Suprapubic skin (tissue), 4 donors: Measurements from ENCODE around the gene KLF13.

Experiments used
- EP300 ChIP-seq: sonication (generic); formaldehyde crosslinking; IDR thresholded peaks from one replicate; pipeline ENCODE4 v1.6.1; 2017; ENCODE audit warnings: antibody characterized with exemption
- POLR2A ChIP-seq, 2 donors: fragments of 450-650 bp; IDR thresholded peaks; one replicate each; pipeline ENCODE4 v1.6.1; 2017; ENCODE audit warnings: antibody characterized with exemption in 2 of 2, mild to moderate bottlenecking in 2 of 2, moderate library complexity in 2 of 2
- POLR2AphosphoS5 ChIP-seq, 3 donors: sonication (generic); formaldehyde crosslinking; IDR thresholded peaks; one replicate each; pipeline ENCODE4 v1.6.1; 2017; ENCODE audit warnings: antibody characterized with exemption in 3 of 3
- TF ChIP-seq, protein P1 (sequence below), 2 donors: fragments of 200-600 bp in 1 of 2; fragments of 450-650 bp in 1 of 2; sonication (generic) in 1 of 2; IDR thresholded peaks; one replicate each; pipeline ENCODE4 v1.5.1; 2016 to 2019; ENCODE audit warnings: antibody characterized with exemption in 2 of 2, mild to moderate bottlenecking in 1 of 2, moderate library complexity in 1 of 2

DNA sequence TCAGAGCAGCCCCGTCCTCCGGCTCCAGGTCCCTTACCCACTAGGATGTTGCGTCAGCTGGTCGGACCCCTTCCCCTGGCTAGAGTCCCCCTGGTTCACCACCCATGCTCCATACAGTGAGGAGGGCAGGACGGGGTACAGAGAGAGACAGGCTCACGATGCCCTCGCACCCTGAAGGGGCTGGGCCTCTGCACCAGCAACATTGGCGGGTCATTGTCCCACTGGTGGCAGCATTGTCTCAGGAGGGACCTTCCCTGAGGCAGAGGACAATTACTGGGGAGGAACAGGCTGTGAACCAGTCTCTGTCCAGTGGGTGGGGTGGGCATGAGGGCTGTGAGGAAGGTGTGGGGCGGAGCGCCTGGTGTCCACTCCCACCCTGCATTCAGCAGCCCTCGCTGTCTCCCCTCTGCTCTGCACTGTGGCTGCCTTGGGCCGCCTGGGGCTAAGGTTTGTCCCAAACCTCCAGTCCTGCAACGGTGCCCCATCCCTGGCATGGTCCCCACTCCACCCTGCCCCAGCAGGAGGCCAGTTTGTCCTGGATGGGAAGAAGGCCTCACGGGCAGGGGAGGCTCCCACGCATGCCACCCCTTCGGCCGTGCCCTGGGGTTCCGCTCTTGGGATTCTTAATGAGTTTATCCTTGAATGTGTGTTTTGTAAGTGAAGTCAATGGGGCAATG lies 48.0 kb upstream of the KLF13 start:
- TF ChIP-seq, protein P1, sequence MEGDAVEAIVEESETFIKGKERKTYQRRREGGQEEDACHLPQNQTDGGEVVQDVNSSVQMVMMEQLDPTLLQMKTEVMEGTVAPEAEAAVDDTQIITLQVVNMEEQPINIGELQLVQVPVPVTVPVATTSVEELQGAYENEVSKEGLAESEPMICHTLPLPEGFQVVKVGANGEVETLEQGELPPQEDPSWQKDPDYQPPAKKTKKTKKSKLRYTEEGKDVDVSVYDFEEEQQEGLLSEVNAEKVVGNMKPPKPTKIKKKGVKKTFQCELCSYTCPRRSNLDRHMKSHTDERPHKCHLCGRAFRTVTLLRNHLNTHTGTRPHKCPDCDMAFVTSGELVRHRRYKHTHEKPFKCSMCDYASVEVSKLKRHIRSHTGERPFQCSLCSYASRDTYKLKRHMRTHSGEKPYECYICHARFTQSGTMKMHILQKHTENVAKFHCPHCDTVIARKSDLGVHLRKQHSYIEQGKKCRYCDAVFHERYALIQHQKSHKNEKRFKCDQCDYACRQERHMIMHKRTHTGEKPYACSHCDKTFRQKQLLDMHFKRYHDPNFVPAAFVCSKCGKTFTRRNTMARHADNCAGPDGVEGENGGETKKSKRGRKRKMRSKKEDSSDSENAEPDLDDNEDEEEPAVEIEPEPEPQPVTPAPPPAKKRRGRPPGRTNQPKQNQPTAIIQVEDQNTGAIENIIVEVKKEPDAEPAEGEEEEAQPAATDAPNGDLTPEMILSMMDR (IDR thresholded peaks at IDR 0.05) = no peak
- TF ChIP-seq POLR2AphosphoS5 (IDR thresholded peaks at IDR 0.05) = no peak
- TF ChIP-seq POLR2A (IDR thresholded peaks at IDR 0.05) = no peak
- TF ChIP-seq EP300 = no peak
